DMS53 treated with DMSO at 0.1 percent for 48 hours (cell line): ENCODE measurements around the gene UTS2.
A peak's percentile ranks its signal among the peaks of the same experiment; 100 is the strongest.

Source experiments
- DNase-seq: peaks from one replicate; lab custom pipeline; 2025; ENCODE audit not compliant: unreplicated experiment; lab: John Stamatoyannopoulos, UW

The UTS2 gene

GRCh38 chr1:7813677-7814373, 39.0 kb downstream of the UTS2 start:
- DNase-seq = no peak

- DNase-seq = no peak
Observed at GRCh38 chr1:7811476-7811875, 41.4 kb downstream of the UTS2 start.

- no peak for DNase-seq
Observed at GRCh38 chr1:7810395-7810794, 42.5 kb downstream of the UTS2 start.

GRCh38 chr1:7809742-7810141, 43.1 kb downstream of the UTS2 start:
- no peak for DNase-seq

GRCh38 chr1:7808253-7808844, 44.5 kb downstream of the UTS2 start:
- peak; percentile 38 for DNase-seq

- DNase-seq = no peak
Observed at GRCh38 chr1:7805460-7805859, 47.4 kb downstream of the UTS2 start.
